PC-3 (cell line): ENCODE data around the gene ZNF318. TPM values are rescaled to one million over a fixed set of nuclear protein-coding genes. Genes with fewer than 3 reads are reported as not detected.

Source experiments
- ATAC-seq: fragments of 200-7000 bp; cut with Tn5 transposase; 2 replicates; pipeline ENCODE4 v1.9.1; 2020; ENCODE audit warnings: mild to moderate bottlenecking, moderate library complexity
- BruUV-seq: library from RNA; stranded (reverse); fragments of 400-500 nt; replicated peaks from 2 replicates; lab custom pipeline; 2021; lab: Mats Ljungman, UMichigan
- CTCF ChIA-PET: fragments of 300-600 bp; sonication (Branson Sonifier 250); formaldehyde crosslinking; loops from one replicate; lab custom pipeline; 2022; ENCODE audit warnings: antibody characterized with exemption; lab: Charles Lee
- POLR2A ChIA-PET: fragments of 300-600 bp; sonication (Branson Sonifier 250); formaldehyde crosslinking; loops from one replicate; lab custom pipeline; 2022; ENCODE audit warnings: antibody characterized with exemption; ENCODE audit not compliant: unreplicated experiment; lab: Charles Lee
- DNase-seq: peaks from one replicate; pipeline ENCODE4 v3.0.0-alpha.2; 2015
- H2AFZ ChIP-seq: fragments of 300-600 bp; sonication (generic); 2 replicates; pipeline ENCODE4 v1.6.0; 2016; ENCODE audit warnings: antibody characterized with exemption, low read length
- H3F3A ChIP-seq: fragments of 300-600 bp; sonication (generic); one replicate; pipeline ENCODE4 v1.6.0; 2017; ENCODE audit warnings: antibody characterized with exemption, low read length, control low read depth, mild to moderate bottlenecking; ENCODE audit not compliant: unreplicated experiment
- H3K27ac ChIP-seq: fragments of 300-600 bp; sonication (generic); 2 replicates; pipeline ENCODE4 v1.5.1; 2016; ENCODE audit warnings: mild to moderate bottlenecking, low read length
- H3K27me3 ChIP-seq: fragments of 300-600 bp; sonication (generic); 2 replicates; pipeline ENCODE4 v1.6.1; 2016; ENCODE audit warnings: low read length, mixed read lengths
- H3K36me3 ChIP-seq: fragments of 300-600 bp; sonication (generic); 2 replicates; pipeline ENCODE4 v1.6.1; 2016; ENCODE audit warnings: low read depth, mixed run types, low read length, mixed read lengths
- H3K4me1 ChIP-seq: fragments of 300-600 bp; sonication (generic); 2 replicates; pipeline ENCODE4 v1.5.1; 2016; ENCODE audit warnings: low read length; ENCODE audit not compliant: insufficient read depth
- H3K4me2 ChIP-seq: fragments of 300-600 bp; sonication (generic); 2 replicates; pipeline ENCODE4 v1.6.0; 2016; ENCODE audit warnings: low read length
- H3K4me3 ChIP-seq: fragments of 300-600 bp; sonication (generic); 2 replicates; pipeline ENCODE4 v1.5.1; 2016; ENCODE audit warnings: mild to moderate bottlenecking, low read length, mixed read lengths
- H3K79me2 ChIP-seq: fragments of 300-600 bp; sonication (generic); 2 replicates; pipeline ENCODE4 v1.6.1; 2017; ENCODE audit warnings: low read length, mixed read lengths
- H3K9ac ChIP-seq: fragments of 300-600 bp; sonication (generic); 2 replicates; pipeline ENCODE4 v1.6.0; 2016; ENCODE audit warnings: mild to moderate bottlenecking, low read length
- H3K9me2 ChIP-seq: fragments of 300-600 bp; sonication (generic); replicated peaks from 2 replicates; pipeline ENCODE4 v1.6.1; 2016; ENCODE audit warnings: mixed run types, low read length, mixed read lengths
- H3K9me3 ChIP-seq: fragments of 300-600 bp; sonication (generic); 2 replicates; pipeline ENCODE4 v1.6.1; 2016; ENCODE audit warnings: low read length, mixed read lengths
- H4K20me1 ChIP-seq: fragments of 300-600 bp; sonication (generic); 2 replicates; pipeline ENCODE4 v1.6.1; 2016; ENCODE audit warnings: low read length, mixed read lengths
- EZH2 ChIP-seq: fragments of 300-600 bp; sonication (generic); IDR thresholded peaks from one replicate; pipeline ENCODE4 v1.6.1; 2017; ENCODE audit warnings: antibody characterized with exemption, mild to moderate bottlenecking, low read length; ENCODE audit not compliant: unreplicated experiment
- EZH2phosphoT487 ChIP-seq: fragments of 300-600 bp; sonication (generic); IDR thresholded peaks from 2 replicates; pipeline ENCODE4 v1.6.1; 2018; ENCODE audit warnings: mild to moderate bottlenecking, antibody characterized with exemption, low read length, borderline replicate concordance
- intact Hi-C: fragments of 100-400 bp; cut with micrococcal nuclease; formaldehyde crosslinking; loops from 2 replicates; pipeline ENCODE4 v1.9.0; 2023
- total RNA-seq: library from RNA; depleted of rRNA; stranded (reverse); fragments of >200 nt; gene quantifications from 2 replicates; pipeline ENCODE4 v1.2.3, GENCODE V29; 2014
- TF ChIP-seq, protein P1 (sequence below): fragments of 300-600 bp; sonication (generic); conservative IDR thresholded peaks from 2 replicates; pipeline ENCODE4 v1.5.1; 2017; ENCODE audit warnings: antibody characterized with exemption, low read depth, mild to moderate bottlenecking, low read length

Gene ZNF318
- total RNA-seq, 1 experiment from 2014 or later = 8.2 TPM

DNA sequence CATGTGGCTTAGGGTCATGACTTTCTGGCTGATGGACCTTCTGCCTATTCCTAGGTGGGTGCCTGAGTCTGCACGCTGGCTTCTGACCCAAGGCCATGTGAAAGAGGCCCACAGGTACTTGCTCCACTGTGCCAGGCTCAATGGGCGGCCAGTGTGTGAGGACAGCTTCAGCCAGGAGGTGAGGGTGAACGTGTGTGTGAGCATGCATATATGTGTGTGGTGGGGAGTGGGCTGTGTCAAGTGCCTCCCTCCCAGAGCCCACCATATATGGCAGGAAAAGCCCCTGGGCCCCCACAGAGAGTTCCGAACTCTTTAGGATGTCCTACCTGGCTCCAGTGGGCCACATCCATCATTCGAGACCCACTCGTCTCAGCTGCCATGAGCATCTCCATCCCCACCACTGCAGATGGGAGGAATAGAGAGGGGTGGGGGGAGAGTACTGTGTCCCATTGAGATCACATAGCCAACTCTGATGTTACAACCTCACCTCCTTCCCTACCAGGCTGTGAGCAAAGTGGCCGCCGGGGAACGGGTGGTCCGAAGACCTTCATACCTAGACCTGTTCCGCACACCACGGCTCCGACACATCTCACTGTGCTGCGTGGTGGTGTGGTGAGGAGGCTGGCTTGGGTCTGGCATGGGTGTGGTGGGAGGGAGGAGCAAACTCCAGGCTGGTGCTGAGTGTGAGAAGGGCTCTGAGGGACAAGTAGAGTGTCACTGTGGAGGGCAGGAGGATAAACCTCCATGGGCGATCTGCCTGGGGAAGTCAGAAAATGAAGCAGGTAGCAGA is 68.2 kb downstream of the ZNF318 start:
- Histone ChIP-seq H3F3A (no peaks in the 10 kb centered on the region), H2AFZ (no peak overlapping the region), H3K79me2 (no peaks in the 10 kb centered on the region), H3K4me3 (no peak overlapping the region), H3K27ac (no peak overlapping the region), H3K9me3 (no peaks in the 10 kb centered on the region), H3K4me1 (no peaks in the 10 kb centered on the region), H3K27me3 (peaks cover 3% of the 10 kb centered on the region; the same call in 1 of the 2 replicates), H3K36me3 (no peaks in the 10 kb centered on the region), H3K4me2 (no peak overlapping the region), H3K9me2 (no peaks in the 10 kb centered on the region), H3K9ac (no peak overlapping the region), H4K20me1 (no peaks in the 10 kb centered on the region)
- intact Hi-C loops = no loop called here
- TF ChIP-seq EZH2 (no peak), EZH2phosphoT487 (no peak)
- TF ChIP-seq, protein P1, sequence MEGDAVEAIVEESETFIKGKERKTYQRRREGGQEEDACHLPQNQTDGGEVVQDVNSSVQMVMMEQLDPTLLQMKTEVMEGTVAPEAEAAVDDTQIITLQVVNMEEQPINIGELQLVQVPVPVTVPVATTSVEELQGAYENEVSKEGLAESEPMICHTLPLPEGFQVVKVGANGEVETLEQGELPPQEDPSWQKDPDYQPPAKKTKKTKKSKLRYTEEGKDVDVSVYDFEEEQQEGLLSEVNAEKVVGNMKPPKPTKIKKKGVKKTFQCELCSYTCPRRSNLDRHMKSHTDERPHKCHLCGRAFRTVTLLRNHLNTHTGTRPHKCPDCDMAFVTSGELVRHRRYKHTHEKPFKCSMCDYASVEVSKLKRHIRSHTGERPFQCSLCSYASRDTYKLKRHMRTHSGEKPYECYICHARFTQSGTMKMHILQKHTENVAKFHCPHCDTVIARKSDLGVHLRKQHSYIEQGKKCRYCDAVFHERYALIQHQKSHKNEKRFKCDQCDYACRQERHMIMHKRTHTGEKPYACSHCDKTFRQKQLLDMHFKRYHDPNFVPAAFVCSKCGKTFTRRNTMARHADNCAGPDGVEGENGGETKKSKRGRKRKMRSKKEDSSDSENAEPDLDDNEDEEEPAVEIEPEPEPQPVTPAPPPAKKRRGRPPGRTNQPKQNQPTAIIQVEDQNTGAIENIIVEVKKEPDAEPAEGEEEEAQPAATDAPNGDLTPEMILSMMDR = no peak
- ChIA-PET CTCF (no interaction called here), POLR2A (no interaction called here)
- ATAC-seq (no peak), DNase-seq (no peak)
- no TSS peak for BruUV-seq

DNA sequence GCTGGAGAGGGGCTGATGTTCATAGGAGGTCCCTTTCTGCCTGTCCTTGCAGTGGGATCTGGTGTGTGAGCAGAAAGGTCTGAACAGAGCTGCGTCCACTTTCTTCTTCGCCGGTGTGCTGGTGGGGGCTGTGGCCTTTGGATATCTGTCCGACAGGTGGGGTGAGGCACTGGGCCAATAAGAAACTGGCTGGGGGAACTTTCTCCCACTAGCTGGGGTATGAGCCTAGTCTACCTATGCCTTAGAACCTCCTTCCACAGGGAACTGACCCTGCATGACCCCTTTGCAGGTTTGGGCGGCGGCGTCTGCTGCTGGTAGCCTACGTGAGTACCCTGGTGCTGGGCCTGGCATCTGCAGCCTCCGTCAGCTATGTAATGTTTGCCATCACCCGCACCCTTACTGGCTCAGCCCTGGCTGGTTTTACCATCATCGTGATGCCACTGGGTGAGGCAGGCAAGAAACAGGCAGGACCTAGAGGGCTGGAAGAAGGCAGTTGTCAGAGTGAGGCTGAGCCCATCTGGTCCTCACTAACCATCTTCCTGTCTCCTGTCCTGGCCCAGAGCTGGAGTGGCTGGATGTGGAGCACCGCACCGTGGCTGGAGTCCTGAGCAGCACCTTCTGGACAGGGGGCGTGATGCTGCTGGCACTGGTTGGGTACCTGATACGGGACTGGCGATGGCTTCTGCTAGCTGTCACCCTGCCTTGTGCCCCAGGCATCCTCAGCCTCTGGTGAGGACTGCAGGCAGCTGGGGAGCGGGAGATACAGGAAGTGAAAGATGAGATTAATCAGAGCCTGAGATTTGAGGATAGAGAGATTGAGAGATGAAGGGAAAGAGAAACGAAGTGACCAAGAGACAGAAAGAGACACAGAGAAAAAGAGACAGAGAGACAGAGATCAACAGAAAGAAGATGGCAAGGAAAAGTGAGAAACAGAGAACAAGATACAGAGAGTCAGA is 69.8 kb downstream of the ZNF318 start:
- H3K36me3 ChIP-seq = no peaks in the 10 kb centered on the region
- ATAC-seq (no peak), DNase-seq (no peak)
- H3F3A ChIP-seq = no peaks in the 10 kb centered on the region
- H3K9me3 ChIP-seq = no peaks in the 10 kb centered on the region
- no TSS peak for BruUV-seq
- ChIA-PET POLR2A (no interaction called here), CTCF (no interaction called here)
- H3K9me2 ChIP-seq = no peaks in the 10 kb centered on the region
- no peak overlapping the region for H3K4me3 ChIP-seq
- no peaks in the 10 kb centered on the region for H4K20me1 ChIP-seq
- no peak overlapping the region for H3K9ac ChIP-seq
- intact Hi-C loops = no loop called here
- no peak for TF ChIP-seq EZH2
- no peak for TF ChIP-seq EZH2phosphoT487
- TF ChIP-seq, protein P1 = no peak
- H3K27ac ChIP-seq = no peak overlapping the region
- H3K4me2 ChIP-seq = no peak overlapping the region
- peaks cover 3% of the 10 kb centered on the region; the same call in 1 of the 2 replicates for H3K27me3 ChIP-seq
- no peak overlapping the region for H2AFZ ChIP-seq
- H3K4me1 ChIP-seq = no peaks in the 10 kb centered on the region
- H3K79me2 ChIP-seq = no peaks in the 10 kb centered on the region
